Measurements from ENCODE around the gene SFXN5. TPM values are rescaled to one million over a fixed set of nuclear protein-coding genes. Genes with fewer than 3 reads are reported as not detected.
A peak's percentile ranks its signal among the peaks of the same experiment; 100 is the strongest.

The SFXN5 gene
- total RNA-seq, 1 donor from 2014 or later = 20.2 TPM

GRCh38 chr2:73112913-73113854, 41.7 kb upstream of the SFXN5 start, which contains the start of gene RAB11FIP5:
RAB11FIP5 (minus strand) TSS chr2:73112948; CDS start chr2:73112777, 171 bp downstream.
- DNase-seq (ENCODE audit: low spot score in 2 of 2, unreplicated experiment in 2 of 2) = peak; percentile 77 to 84
- Mint-ChIP-seq H3K27me3 (ENCODE audit: low read depth) (peaks cover 9% of the 10 kb centered on the region), H3K4me1 (peaks cover 20% of the 10 kb centered on the region), H3K9me3 (no peaks in the 10 kb centered on the region), H3K36me3 (no peaks in the 10 kb centered on the region), H3K4me3 (peak within 1 kb of the TSS; percentile 79), H3K27ac (peak within 1 kb of the TSS; percentile 83)
- no peak for TF ChIP-seq CTCF (IDR thresholded peaks at IDR 0.05; ENCODE audit: unreplicated experiment)

GRCh38 chr2:73112026-73112912, 40.8 kb upstream of the SFXN5 start:
- Mint-ChIP-seq H3K4me3 (peak overlapping the region; percentile 79), H3K27ac (peak overlapping the region; percentile 83), H3K27me3 (ENCODE audit: low read depth) (peaks cover 9% of the 10 kb centered on the region), H3K4me1 (peaks cover 20% of the 10 kb centered on the region), H3K9me3 (no peaks in the 10 kb centered on the region), H3K36me3 (no peaks in the 10 kb centered on the region)
- peak in 1 of 2 experiments; percentile 54 for DNase-seq (ENCODE audit: low spot score in 2 of 2, unreplicated experiment in 2 of 2)
- TF ChIP-seq CTCF (IDR thresholded peaks at IDR 0.05; ENCODE audit: unreplicated experiment) = no peak

GRCh38 chr2:73111073-73112025, 39.8 kb upstream of the SFXN5 start:
- Mint-ChIP-seq H3K4me3 (peak overlapping the region; percentile 79), H3K27ac (peak overlapping the region; percentile 83), H3K36me3 (no peaks in the 10 kb centered on the region), H3K9me3 (no peaks in the 10 kb centered on the region), H3K27me3 (ENCODE audit: low read depth) (peaks cover 9% of the 10 kb centered on the region), H3K4me1 (peaks cover 20% of the 10 kb centered on the region)
- no peak for TF ChIP-seq CTCF (IDR thresholded peaks at IDR 0.05; ENCODE audit: unreplicated experiment)
- DNase-seq (ENCODE audit: low spot score in 2 of 2, unreplicated experiment in 2 of 2) = no peak

- H3K27ac Mint-ChIP-seq = peak overlapping the region; percentile 34
- H3K36me3 Mint-ChIP-seq = no peaks in the 10 kb centered on the region
- peaks cover 6% of the 10 kb centered on the region for H3K27me3 Mint-ChIP-seq (ENCODE audit: low read depth)
- no peak for TF ChIP-seq CTCF (IDR thresholded peaks at IDR 0.05; ENCODE audit: unreplicated experiment)
- peak overlapping the region; percentile 79 for H3K4me3 Mint-ChIP-seq
- H3K9me3 Mint-ChIP-seq = no peaks in the 10 kb centered on the region
- H3K4me1 Mint-ChIP-seq = peaks cover 20% of the 10 kb centered on the region
- no peak for DNase-seq (ENCODE audit: low spot score in 2 of 2, unreplicated experiment in 2 of 2)
These were observed 38.9 kb upstream of the SFXN5 start for GRCh38 chr2:73110168-73111072.
